GM21515 (cell line): ENCODE measurements around the gene XIAP.
"Not testable (repeated sequence)": the region's sequence is repeated elsewhere in the genome, so short reads cannot be mapped to it uniquely, and the experiment has no call there.

Experiments used
- ATAC-seq: cut with Tn5 transposase; IDR thresholded peaks from one replicate; pipeline ENCODE4 v1.9.1; 2021; ENCODE audit not compliant: unreplicated experiment

Gene XIAP

DNA sequence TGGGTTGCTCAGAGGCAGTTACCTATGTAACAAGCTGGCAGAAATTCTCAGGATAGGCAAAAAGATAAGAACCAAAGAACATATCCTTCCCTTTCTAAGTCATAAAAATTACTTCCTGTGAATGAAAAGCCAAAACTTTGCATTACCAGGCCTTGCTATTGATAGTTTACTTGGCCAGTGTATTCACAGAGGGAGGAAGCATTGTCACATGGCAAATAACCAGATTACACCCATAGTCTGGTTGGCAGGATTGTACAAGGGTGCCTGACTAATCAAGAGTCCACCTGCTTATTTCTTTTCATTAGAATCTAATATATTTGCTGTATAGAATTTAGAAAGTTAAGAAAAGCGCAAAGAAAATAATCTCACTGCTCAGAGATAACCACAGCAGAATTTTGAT, 14.1 kb downstream of the XIAP start:
- no peak for ATAC-seq

DNA sequence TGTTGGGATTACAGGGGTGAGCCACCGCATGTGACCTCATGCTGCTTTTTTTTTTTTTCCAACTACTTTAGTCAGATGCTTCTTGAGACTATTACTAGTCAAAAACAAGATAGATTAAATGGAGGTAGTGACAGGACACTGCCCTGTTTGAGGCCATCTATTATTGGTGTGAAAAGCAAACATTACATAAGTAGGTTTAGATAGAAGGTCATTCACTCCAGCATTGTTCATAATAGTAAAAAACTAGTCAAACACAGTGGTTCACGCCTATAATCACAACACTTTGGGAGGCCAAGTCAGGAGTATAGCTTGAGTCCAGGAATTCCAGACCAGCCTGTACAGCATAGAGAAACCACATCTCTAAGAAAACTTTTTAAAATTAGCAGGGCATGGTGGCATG, 16.3 kb downstream of the XIAP start:
- no peak for ATAC-seq

DNA sequence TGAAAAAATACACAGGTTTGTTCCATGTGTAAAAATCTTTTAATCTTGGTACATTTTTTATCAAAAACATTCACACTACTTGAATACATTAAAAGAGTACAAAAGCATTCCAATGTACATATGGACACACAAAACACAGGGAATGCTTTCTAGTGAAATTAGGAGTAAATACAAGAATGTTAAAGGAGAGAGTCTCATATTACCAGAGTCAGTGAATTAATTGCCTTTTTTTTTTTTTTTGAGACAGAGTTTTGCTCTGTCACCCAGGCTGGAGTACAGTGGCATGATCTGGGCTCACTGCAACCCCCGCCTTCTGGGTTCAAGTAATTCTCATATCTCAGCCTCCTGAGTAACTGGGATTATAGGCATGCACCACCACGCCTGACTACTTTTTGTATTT, 17.0 kb downstream of the XIAP start:
- no peak for ATAC-seq

DNA sequence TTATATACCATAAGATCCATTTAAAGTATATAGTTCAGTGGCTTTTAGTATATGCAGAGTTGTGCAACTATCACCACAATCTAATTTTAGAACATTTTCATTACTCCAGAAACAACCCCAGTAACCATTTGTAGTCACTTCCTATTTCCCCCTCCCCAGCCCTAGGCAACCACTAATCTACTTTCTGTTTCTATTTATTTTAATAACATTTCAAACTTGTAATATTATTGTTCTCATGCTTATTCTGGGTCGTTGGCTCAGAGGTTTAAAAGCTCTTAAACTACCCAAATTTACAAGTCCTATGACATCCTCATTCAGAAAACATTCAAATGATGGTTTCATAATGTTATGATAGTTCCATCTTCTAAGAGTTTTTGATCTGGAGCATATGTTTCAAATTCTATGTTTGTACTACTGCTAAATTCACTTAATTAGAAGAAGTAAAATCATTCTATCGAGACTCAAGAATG, 18.4 kb downstream of the XIAP start:
- peak; percentile 76 for ATAC-seq

DNA sequence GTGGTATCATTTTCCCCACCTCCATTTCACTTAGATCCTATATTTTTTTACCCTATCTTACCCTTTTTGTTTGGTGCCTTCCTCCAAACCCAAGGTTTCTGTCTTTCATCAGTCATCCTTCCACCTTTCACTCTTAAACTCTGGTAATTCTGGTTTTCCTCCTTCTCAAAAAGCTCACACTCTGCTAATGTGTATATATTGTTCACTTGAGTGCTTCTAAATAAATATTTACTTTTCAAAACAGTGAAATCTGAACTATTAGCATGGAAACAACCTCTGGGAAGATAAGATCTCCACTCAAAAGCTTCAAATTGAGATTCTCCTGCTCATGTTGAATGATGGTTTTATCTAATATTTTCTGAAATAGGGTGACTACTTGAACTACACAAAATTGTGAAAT, 21.5 kb downstream of the XIAP start:
- ATAC-seq, result no peak

DNA sequence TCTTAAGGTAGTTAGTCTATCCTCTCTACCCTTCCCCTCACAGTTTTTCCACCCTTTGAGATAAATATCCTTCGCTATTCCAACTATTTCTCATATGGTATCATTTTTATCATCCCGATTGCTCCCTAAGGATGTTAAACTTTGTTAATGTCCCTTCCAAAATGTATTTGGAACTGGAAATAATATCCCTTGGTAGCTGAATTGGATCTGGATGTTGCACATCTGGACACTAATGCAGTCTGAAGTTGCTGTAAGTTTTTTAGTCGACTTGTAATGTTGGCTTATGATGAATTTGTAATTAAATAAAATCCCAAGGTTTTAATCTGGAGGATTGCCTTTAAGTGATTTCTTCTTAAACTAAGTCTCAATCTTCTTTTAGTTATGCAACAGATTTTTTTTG, 22.5 kb downstream of the XIAP start:
- no peak for ATAC-seq

DNA sequence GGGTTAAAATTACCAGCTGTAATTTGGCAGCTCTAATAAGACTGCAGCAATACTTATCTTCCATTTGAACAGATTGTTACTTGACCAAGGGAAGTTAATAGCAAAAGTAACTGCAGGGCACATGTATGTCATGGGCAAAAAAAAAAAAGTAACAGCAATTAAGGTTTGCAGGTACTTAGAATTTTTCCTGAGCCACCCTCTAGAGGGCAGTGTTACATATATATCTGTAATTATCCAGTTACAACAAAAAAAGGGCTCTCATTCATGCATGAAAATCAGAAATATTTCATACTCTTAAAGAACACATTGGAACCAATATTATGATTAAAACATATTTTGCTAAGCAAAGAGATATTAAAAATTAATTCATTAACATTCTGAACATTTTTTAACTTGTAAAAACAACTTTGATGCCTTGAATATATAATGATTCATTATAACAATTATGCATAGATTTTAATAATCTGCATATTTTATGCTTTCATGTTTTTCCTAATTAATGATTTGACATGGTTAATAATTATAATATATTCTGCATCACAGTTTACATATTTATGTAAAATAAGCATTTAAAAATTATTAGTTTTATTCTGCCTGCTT, 25.1 kb downstream of the XIAP start:
- ATAC-seq, result no peak

DNA sequence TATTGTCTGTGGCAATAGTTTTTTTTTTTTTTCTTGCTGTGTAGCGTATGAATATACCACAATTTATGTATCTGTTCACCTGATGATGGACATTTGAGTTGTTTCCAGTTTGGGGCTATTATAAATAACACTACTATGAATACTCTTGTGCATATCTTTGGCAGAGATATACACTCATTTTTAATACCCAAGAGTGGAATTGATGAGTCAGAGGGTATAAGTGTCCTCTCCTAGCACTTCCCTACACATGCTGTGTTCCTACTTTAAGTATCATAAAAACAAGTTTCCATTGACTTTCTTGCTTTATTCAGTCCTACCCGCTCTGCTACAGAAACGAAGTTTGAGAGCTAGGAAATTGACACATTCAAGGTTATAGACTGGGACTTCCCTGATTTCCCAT, 39.8 kb downstream of the XIAP start:
- ATAC-seq, result no peak

DNA sequence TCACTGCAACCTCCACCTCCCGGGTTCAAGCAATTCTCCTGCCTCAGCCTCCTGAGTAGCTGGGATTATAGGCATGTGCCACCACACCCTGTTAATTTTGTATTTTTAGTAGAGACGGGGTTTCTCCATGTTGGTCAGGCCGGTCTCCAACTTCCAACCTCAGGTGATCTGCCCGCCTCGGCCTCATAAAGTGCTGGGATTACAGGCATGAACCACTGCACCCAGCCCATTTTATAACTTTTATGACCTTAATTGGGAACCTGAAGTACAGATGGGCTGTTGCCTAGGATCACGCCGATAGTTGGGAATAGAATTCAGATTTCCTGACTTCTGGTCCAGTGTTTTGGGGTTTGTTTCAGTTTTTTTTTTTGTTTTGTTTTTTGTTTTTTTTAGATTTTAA, 43.4 kb downstream of the XIAP start:
- not testable (repeated sequence) for ATAC-seq

DNA sequence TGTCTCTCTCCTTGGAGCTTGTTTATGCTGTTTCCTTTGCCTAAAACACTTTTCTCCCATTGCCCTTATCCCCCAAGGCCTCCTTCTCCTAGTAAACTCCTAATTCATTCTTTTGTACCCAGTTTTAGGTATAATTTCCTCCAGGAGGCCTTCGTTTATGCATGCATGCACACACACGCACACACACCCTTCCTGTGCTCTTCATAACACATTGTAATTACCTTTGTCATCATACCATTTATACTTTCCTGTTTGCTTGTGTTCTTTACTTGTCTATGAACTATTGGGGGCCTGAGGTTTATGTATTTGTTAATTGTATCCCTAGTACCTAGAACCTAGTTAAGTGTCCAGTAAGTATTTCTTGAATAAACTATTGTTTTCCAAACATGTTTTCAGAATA, 45.5 kb downstream of the XIAP start:
- no peak for ATAC-seq

DNA sequence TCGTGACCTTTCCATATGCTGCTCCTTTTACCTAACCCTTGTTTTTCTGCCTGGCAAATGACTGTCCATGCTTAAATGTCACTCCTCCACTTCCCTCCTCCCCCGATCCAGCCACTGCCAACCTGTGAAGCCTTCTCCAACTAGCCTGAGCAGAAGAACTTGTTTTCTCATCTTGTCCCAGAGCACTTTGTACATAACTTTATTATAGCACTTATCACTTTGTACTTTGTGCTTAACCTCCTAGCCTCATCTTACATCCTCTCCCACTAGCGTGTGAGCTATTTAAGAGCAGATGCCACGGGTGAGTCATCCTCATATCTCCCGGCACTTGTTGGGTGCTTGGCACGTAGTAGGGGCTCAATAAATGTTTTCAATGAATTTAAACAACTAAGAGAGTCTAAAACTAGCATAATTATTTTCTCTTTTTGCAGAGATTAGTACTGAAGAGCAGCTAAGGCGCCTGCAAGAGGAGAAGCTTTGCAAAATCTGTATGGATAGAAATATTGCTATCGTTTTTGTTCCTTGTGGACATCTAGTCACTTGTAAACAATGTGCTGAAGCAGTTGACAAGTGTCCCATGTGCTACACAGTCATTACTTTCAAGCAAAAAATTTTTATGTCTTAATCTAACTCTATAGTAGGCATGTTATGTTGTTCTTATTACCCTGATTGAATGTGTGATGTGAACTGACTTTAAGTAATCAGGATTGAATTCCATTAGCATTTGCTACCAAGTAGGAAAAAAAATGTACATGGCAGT, 46.9 kb downstream of the XIAP start:
- no peak for ATAC-seq

DNA sequence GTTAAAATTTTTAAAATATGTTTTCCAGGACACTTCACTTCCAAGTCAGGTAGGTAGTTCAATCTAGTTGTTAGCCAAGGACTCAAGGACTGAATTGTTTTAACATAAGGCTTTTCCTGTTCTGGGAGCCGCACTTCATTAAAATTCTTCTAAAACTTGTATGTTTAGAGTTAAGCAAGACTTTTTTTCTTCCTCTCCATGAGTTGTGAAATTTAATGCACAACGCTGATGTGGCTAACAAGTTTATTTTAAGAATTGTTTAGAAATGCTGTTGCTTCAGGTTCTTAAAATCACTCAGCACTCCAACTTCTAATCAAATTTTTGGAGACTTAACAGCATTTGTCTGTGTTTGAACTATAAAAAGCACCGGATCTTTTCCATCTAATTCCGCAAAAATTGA, 49.7 kb downstream of the XIAP start:
- no peak for ATAC-seq

DNA sequence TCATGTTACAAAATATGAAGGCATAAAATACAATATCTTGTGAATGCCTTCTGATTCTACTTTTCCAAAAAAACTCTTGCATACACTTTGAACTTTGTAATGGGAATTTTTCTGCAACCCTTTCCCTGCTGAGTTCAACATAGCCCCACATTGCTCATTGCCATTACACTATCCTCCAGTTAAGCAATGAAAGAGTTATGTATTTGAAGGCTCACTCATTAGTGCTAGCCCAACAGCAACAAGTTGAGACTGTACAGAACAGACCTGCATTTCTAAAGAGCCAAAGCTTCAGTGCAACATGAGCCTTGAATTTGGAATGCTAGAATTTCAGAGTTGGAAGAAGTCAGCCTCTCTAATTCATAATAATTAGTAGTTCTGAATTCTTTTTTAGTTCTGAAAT, 57.2 kb downstream of the XIAP start:
- ATAC-seq, result no peak

DNA sequence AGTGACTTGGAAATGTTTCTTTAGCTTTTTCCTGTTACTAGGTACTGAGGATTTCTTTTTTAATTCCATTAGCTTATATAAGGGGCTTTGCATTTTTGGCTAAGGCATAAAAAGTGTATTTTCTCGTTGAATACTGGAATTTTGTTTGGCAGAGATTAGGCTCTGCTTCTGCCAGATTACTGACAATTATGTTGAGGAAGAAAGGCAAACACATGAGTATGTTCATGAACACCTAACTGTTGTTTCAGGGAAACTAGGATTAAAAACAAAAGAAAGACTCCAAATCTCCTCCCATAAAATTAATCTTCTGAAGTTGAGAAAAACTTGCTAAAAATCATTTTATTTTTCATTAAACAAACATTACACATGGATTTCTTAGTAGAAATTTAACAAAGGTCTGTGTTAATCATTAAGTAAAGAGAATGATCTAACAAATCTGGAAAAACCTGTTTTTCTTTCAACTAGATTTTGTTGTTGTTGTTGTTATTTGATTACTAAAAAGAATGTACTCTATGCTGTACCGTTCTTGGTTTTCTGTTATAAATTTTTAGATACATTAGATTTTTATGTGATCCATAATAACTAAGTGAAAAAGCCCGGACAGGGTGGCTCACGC, 58.4 kb downstream of the XIAP start:
- ATAC-seq, result no peak

DNA sequence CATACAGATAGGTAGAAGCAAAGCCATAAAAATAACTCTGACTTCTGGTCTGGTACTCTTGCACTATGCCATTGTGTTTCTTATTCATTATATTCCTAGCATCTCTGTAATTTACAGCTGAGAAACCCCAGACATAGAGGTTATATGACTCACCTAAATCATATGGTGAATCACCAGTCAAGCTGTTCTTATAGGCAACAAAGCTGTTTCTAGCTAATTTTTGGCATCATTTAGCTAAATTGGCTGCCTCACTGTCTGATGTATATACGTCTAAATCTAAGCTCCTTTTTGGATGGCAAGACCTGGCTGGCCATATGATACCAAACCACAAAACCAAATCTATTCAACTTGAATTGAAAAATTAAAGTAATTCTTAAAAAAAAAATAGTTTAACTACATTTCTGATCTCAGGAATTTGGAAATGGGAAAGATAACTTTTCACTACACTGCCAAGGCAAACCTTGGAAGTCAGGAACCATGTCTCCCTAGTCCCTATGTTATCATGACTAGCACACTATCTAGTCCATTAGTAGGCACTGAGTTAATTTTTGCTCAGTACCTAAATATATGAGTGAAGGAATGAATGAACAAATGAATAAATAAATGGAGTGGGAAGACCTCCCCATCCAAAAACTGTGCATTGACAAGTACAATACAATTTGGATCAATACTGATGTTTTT, 60.4 kb downstream of the XIAP start:
- no peak for ATAC-seq

DNA sequence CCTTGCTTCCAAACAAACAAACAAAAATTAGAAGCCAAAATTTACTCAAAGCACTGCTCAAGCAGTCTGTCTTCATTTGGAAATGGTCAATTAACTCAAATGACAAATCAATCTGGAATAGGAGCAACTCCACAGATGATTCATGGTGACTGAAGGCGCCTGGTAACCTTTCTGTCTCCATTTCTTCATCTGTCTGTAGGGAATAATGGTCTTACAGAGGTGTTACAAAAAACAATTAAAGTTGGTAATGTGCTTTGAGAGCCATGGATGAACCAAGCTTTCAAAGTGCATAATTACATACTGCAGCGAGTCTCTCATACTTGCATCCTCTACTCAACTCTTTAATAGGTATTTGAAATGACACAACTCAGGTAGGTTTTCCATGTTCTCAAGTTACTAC, 63.4 kb downstream of the XIAP start:
- no peak for ATAC-seq

DNA sequence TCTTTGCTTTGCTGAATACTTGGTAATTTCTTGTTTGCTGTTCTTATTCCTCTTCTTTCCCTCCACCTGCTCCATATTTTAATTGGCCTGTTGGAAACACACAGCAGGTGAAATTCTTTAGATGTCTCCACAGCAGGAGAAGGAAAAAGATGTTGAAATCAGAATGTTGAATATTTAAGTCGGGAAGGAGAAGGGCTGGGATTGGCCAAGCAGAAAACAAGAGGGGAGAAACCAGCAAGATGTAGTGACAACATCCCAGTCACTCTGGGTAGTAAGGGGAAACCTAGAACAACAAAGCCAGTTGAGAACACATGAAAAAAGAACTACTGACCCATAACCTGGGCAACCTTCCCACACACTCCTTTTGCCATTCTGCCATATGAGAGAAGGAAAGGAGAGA, 64.3 kb downstream of the XIAP start:
- no peak for ATAC-seq

DNA sequence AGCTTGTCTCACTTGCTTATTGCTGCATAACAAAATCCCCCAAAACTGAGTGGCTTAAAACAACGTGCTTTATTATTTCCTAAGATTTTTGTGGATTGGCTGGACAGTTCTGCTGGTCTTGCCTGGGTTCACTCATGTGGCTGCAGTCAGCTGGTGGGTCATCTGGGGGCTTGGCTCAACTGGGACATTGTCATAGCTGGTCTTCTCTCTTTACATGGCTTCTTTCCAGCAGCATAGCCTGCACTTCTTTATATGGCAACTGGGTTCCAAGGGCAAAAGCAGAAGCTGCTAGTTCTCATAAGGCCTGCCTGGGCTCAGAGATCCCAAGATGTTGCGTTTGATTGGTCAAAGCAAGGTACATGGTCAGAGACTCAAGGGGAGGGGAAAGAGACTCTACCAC, 68.0 kb downstream of the XIAP start:
- no peak for ATAC-seq

DNA sequence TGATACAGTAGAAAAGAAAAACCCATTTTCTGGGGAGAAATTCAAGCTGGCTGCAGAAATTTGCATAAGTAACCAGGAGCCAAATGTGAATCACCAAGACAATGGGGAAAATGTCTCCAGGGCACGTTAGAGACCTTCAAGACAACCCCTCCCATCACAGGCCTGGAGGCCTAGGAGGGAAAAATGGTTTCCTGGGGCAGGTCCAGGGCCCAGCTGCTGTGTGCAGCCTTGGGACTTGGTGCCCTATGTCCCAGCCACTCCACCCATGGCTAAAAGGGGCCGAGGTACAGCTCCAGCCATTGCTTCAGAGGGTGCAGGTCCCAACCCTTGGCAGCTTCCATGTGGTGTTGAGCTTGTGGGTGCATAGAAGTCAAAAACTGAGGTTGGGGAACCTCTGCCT, 72.2 kb downstream of the XIAP start:
- ATAC-seq, result not testable (repeated sequence)

DNA sequence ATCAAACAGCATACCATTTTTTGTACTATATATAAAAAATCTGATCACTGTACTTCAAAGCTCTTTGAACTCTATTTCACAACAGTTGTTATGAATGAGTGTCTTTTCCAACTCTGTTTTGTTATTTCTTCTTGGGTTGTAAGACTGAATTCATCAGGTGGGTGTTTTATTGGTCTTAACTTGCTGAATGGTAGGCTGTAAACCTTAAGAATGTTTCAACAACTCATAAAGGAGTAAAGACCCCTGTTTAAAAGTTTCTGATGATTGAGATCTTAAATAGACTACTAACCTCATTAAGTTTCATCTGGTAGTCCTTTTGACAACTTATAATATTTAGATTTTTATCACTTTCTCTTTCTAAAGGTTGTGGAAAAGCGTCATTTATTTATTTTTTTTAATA, 83.2 kb downstream of the XIAP start:
- ATAC-seq, result no peak

DNA sequence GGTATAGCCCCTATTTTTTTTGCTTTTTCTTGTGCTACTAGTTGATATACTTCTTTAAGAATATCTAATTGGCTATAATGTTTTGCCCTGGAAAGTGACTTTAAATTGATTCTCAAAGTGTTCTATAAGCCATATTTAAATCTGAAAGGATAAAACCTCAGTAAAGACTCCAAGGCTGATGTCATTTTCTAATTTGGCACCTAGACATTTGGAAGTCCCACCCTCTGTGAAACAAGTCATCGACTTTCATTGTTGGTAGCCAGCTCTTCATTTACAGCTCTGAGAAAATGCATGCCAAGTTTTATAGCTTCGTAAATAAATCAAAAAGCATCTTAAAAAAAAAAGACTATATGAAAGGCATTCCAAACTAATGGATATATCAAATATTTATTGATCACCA, 83.6 kb downstream of the XIAP start:
- ATAC-seq, result no peak

DNA sequence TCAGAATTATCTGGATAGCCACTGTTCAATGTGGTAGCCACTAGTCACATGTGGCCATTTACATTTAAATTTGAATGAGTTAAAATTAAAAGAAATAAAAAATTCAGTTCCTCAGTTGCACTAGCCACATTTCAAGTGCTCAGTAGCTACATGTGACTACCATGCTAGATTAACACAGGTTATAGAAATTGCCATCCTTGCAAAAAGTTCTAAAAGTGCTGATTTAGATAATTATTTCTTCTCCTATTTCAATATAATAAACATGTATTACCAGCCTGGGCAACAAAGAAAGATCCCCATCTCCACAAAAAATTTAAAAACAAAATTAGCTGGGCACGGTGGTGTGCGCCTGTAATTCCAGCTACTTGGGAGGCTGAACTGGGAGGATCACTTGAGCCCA, 90.0 kb downstream of the XIAP start:
- no peak for ATAC-seq
